CD4-positive, CD25-positive, alpha-beta regulatory T cell (primary cell): ENCODE measurements around the gene CPED1. TPM values are rescaled to one million over a fixed set of nuclear protein-coding genes. Genes with fewer than 3 reads are reported as not detected.

ENCODE experiments used
- ATAC-seq, 2 donors: fragments of 150-1000 bp; cut with Tn5 transposase; one replicate each; pipeline ENCODE4 v1.10.0; 2021; ENCODE audit warnings: low read depth in 2 of 2, moderate number of reproducible peaks in 2 of 2, moderate library complexity in 1 of 2
- DNase-seq, 3 donors: peaks; one replicate each; pipeline versions ENCODE4 v3.0.0 to v3.0.0-alpha.2; 2012 to 2022; ENCODE audit warnings: mixed read lengths in 1 of 3
- H3K27ac ChIP-seq: one replicate; pipeline ENCODE4 v1.7.0; 2013; ENCODE audit warnings: mild to moderate bottlenecking, low read length; ENCODE audit not compliant: insufficient read depth, poor library complexity, severe bottlenecking
- H3K27me3 ChIP-seq: one replicate; pipeline ENCODE4 v1.7.0; 2013; ENCODE audit warnings: low read length; ENCODE audit not compliant: control insufficient read depth, insufficient read depth
- H3K36me3 ChIP-seq: one replicate; pipeline ENCODE4 v1.7.0; 2013; ENCODE audit warnings: mild to moderate bottlenecking, low read length, moderate library complexity; ENCODE audit not compliant: control insufficient read depth, insufficient read depth
- H3K4me1 ChIP-seq: 2 replicates; pipeline ENCODE4 v1.7.0; 2013; ENCODE audit warnings: mild to moderate bottlenecking, low read length; ENCODE audit not compliant: insufficient read depth, control insufficient read depth, poor library complexity, severe bottlenecking
- H3K4me3 ChIP-seq: one replicate; pipeline ENCODE4 v1.7.0; 2013; ENCODE audit warnings: low read depth, mild to moderate bottlenecking, low read length, moderate library complexity
- H3K9me3 ChIP-seq, 2 experiments: 1 replicate in 1 of 2; 2 replicates in 1 of 2; pipeline ENCODE4 v1.7.0; 2013; ENCODE audit warnings: low read length in 2 of 2, mild to moderate bottlenecking in 1 of 2, moderate library complexity in 1 of 2; ENCODE audit not compliant: control insufficient read depth in 2 of 2
- H3K27ac Mint-ChIP-seq, 3 donors: one replicate each; pipeline ENCODE4 v1.8.0; 2020 to 2022; ENCODE audit warnings: mild to moderate bottlenecking in 3 of 3, mixed read lengths in 3 of 3, moderate library complexity in 2 of 3
- H3K27me3 Mint-ChIP-seq: one replicate; pipeline ENCODE4 v1.8.0; 2022; ENCODE audit warnings: mild to moderate bottlenecking, mixed read lengths
- H3K36me3 Mint-ChIP-seq: one replicate; pipeline ENCODE4 v1.8.0; 2020; ENCODE audit warnings: mixed read lengths
- H3K4me1 Mint-ChIP-seq, 4 donors: one replicate each; pipeline ENCODE4 v1.8.0; 2020 to 2022; ENCODE audit warnings: mixed read lengths in 4 of 4, mild to moderate bottlenecking in 1 of 4
- H3K4me3 Mint-ChIP-seq, 4 donors: one replicate each; pipeline ENCODE4 v1.8.0; 2020 to 2022; ENCODE audit warnings: mild to moderate bottlenecking in 4 of 4, mixed read lengths in 4 of 4, moderate library complexity in 3 of 4
- H3K9me3 Mint-ChIP-seq, 7 donors: one replicate each; pipeline ENCODE4 v1.8.0; 2020 to 2022; ENCODE audit warnings: mixed read lengths in 7 of 7, mild to moderate bottlenecking in 3 of 7, moderate library complexity in 2 of 7
- polyA plus RNA-seq, 4 donors: library from polyadenylated mRNA; unstranded; fragments of 300-500 nt; fragmentation: Illumina TruSeq; gene quantifications; one replicate each; pipeline ENCODE4 v1.2.3, GENCODE V29; 2021
- total RNA-seq: library from RNA; stranded (reverse); gene quantifications from one replicate; pipeline ENCODE4 v1.2.3, GENCODE V29; 2022

The CPED1 gene
- total and polyA plus RNA-seq, 5 donors from 2014 or later, result 0.17 to 0.24 TPM; not detected in 3

DNA sequence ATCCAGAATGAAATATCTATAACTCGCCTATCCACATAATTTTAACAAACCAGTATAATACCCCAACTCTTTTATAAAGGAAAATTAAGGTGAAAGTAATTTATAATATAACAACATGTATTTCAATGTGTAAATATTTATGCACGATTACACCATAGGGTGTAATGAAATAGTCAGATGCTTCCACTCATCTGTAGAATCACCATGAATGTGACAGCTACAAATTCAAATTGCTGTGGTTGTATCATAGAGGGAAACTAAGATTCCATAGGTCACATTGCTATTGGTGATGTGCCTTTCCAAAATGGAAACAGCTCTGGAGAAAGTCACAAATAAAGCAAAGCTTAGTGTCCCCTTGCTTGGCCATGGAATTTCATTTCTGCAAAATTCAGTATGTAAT is 95.7 kb downstream of the CPED1 start:
- Mint-ChIP-seq H3K36me3 (no peaks in the 10 kb centered on the region), H3K4me3 (no peak overlapping the region), H3K27me3 (peaks cover 18% of the 10 kb centered on the region), H3K27ac (no peak overlapping the region), H3K4me1 (peaks cover 0 to 5% (median 1%) of the 10 kb centered on the region in 4 donors), H3K9me3 (no peaks in the 10 kb centered on the region)
- Histone ChIP-seq H3K9me3 (no peaks in the 10 kb centered on the region), H3K27ac (no peak overlapping the region), H3K4me1 (no peaks in the 10 kb centered on the region), H3K36me3 (no peaks in the 10 kb centered on the region), H3K27me3 (no peaks in the 10 kb centered on the region), H3K4me3 (no peak overlapping the region)
- no peak for DNase-seq
- ATAC-seq, result no peak

DNA sequence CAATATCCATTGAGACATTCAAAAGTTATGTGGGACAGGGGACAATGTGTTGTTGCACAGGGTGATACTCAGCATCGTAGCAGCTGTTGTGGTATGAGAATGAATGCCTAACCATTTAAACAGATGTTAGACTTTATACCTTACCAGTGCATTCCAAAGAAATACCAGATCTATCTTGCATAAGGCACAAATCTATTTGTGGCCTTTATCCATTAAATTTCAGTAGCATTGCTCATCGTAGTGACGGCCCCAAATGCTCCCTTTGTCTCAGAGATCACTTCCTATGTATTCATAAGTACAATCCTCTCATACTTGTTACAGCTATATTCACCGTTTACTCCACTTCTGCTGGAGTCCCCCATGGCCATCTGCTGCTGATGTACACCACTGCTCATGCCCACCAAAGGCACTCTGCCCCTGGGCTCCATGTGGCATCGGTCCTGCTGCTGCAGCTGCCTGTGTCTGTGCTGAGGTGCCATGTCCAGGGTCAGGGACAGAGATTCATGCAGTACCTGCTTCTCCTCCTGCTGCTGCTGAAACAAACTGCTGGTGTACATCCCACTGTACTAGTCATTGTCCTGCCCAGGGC is 96.3 kb downstream of the CPED1 start:
- H3K36me3 Mint-ChIP-seq, result no peaks in the 10 kb centered on the region
- Histone ChIP-seq H3K4me1 (no peaks in the 10 kb centered on the region), H3K27ac (no peak overlapping the region), H3K9me3 (no peaks in the 10 kb centered on the region), H3K4me3 (no peak overlapping the region), H3K27me3 (no peaks in the 10 kb centered on the region), H3K36me3 (no peaks in the 10 kb centered on the region)
- ATAC-seq (no peak), DNase-seq (no peak)
- H3K27ac Mint-ChIP-seq, result no peak overlapping the region
- peaks cover 18% of the 10 kb centered on the region for H3K27me3 Mint-ChIP-seq
- peaks cover 0 to 5% (median 1%) of the 10 kb centered on the region in 4 donors for H3K4me1 Mint-ChIP-seq
- H3K4me3 Mint-ChIP-seq, result no peak overlapping the region
- H3K9me3 Mint-ChIP-seq, result no peaks in the 10 kb centered on the region

DNA sequence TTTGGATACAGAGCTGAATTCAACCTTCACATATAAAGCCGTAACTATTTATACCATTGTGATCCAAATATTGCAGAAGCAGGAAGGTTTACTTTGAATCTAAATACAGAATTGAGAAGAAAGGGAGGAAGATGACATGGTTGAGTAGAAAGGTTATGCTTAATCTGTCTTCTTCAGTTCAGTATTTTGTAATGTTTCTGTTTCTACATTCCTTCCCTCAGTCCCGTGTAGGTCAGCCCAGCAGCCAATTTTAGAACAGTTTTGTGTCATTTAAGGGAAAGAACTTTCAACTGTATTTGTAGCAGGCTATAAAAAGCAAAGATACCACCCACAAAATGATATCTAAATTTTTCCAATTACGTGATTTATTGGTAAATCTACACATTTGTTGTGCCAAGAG is 97.4 kb downstream of the CPED1 start:
- H3K36me3 ChIP-seq, result no peaks in the 10 kb centered on the region
- no peaks in the 10 kb centered on the region for H3K9me3 Mint-ChIP-seq
- no peaks in the 10 kb centered on the region for H3K36me3 Mint-ChIP-seq
- no peak overlapping the region for H3K4me3 Mint-ChIP-seq
- ATAC-seq (no peak), DNase-seq (no peak)
- H3K27ac ChIP-seq, result no peak overlapping the region
- no peaks in the 10 kb centered on the region for H3K9me3 ChIP-seq
- no peaks in the 10 kb centered on the region for H3K4me1 ChIP-seq
- no peak overlapping the region for H3K4me3 ChIP-seq
- H3K27ac Mint-ChIP-seq, result no peak overlapping the region
- no peaks in the 10 kb centered on the region for H3K27me3 ChIP-seq
- peaks cover 0 to 5% (median 1%) of the 10 kb centered on the region in 4 donors for H3K4me1 Mint-ChIP-seq
- H3K27me3 Mint-ChIP-seq, result peaks cover 25% of the 10 kb centered on the region

DNA sequence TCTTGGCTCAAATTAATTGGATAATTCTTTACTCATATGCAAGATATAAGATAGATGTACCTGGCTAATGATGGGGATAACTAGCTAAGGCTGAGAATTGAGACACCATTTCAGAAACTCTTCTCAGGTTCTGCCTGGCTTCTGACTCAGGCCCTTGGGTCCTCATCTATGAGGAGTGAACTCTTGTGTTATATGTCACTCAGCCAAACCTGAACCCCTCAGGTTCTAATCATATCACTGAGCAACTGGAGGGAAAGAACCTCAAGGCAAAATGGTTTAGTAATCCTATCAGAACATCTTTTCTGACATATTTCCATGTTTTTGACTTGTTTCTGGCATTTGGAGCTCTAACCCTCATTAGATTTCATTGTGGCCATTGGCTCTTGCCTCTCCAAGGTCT is 100.4 kb downstream of the CPED1 start:
- Mint-ChIP-seq H3K9me3 (no peaks in the 10 kb centered on the region), H3K27me3 (peaks cover 11% of the 10 kb centered on the region), H3K4me1 (no peaks in the 10 kb centered on the region), H3K27ac (no peak overlapping the region), H3K36me3 (no peaks in the 10 kb centered on the region), H3K4me3 (no peak overlapping the region)
- no peak for ATAC-seq
- no peak for DNase-seq
- Histone ChIP-seq H3K27ac (no peak overlapping the region), H3K4me3 (no peak overlapping the region), H3K4me1 (no peaks in the 10 kb centered on the region), H3K9me3 (no peaks in the 10 kb centered on the region), H3K27me3 (no peaks in the 10 kb centered on the region), H3K36me3 (no peaks in the 10 kb centered on the region)

DNA sequence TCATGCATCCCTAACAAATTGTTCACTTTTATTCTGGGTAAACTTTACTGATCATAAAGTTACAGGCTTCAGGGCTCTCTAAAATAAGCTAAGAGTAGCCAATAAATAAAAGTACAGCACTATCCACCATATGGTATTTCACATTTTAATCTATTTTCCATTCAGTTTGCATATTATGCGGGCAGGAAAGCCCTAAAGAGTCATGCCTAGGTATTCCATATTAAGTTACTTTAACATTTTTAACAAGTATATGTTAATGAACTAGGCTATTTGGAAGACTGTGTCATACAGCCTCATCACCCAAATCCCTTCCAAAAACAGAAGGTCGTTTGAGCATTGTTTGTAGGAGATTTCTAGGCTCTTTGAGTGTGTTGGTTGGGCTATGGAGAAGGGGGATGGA is 106.3 kb downstream of the CPED1 start:
- ATAC-seq (no peak), DNase-seq (no peak)
- Histone ChIP-seq H3K4me1 (no peaks in the 10 kb centered on the region), H3K27ac (no peak overlapping the region), H3K4me3 (no peak overlapping the region), H3K36me3 (no peaks in the 10 kb centered on the region), H3K27me3 (no peaks in the 10 kb centered on the region), H3K9me3 (no peaks in the 10 kb centered on the region)
- no peaks in the 10 kb centered on the region for H3K36me3 Mint-ChIP-seq
- no peaks in the 10 kb centered on the region for H3K4me1 Mint-ChIP-seq
- no peaks in the 10 kb centered on the region for H3K9me3 Mint-ChIP-seq
- no peak overlapping the region for H3K4me3 Mint-ChIP-seq
- no peak overlapping the region for H3K27ac Mint-ChIP-seq
- H3K27me3 Mint-ChIP-seq, result peaks cover 7% of the 10 kb centered on the region

DNA sequence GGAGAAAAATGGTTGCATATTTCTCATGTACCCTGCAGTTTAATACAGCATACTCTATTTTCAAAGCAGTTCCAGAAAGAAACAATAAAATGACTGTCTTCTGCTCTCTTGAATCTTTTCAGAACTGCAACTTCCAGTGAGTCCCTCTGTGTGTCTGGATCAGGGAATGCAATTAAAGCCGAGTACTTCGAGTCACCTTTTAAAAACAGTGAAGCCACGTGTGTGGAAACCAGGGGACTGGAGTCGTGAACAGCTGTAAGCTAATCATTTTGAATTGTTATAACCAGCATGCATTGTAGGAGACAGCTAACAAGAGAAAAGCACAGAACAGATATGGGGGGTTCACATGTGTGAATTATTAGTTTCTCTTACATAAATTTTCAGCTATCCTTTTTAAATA is 109.1 kb downstream of the CPED1 start:
- H3K9me3 Mint-ChIP-seq, result no peaks in the 10 kb centered on the region

DNA sequence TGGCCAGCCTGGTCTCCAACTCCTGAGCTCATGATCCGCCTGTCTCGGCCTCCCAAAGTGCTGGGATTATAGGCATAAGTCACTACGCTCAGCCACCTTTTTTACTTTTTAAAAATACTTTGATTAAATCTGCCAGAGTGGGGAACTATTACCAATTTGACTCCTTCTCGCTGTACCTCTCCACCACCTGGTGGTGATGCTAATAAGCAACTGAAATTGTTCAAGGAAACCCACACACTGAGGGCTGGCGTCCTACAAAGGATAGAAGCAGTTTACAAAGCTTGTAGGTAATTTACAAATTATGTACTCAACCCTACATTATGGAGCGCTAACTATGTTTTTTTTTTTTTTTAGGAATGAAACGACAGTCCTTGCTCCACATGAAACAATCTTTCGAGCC is 111.1 kb downstream of the CPED1 start:
- Mint-ChIP-seq H3K36me3 (no peaks in the 10 kb centered on the region), H3K27me3 (peaks cover 4% of the 10 kb centered on the region), H3K27ac (no peak overlapping the region), H3K9me3 (no peaks in the 10 kb centered on the region), H3K4me3 (no peak overlapping the region), H3K4me1 (no peaks in the 10 kb centered on the region)
- DNase-seq (no peak), ATAC-seq (no peak)
- H3K9me3 ChIP-seq, result no peaks in the 10 kb centered on the region
- peaks cover 2% of the 10 kb centered on the region for H3K27me3 ChIP-seq
- no peak overlapping the region for H3K27ac ChIP-seq
- no peaks in the 10 kb centered on the region for H3K4me1 ChIP-seq
- no peak overlapping the region for H3K4me3 ChIP-seq
- H3K36me3 ChIP-seq, result no peaks in the 10 kb centered on the region

More for the DNA sequence above, 109.1 kb downstream of the CPED1 start:
- Histone ChIP-seq H3K9me3 (no peaks in the 10 kb centered on the region), H3K27ac (no peak overlapping the region), H3K4me3 (no peak overlapping the region), H3K36me3 (no peaks in the 10 kb centered on the region), H3K27me3 (no peaks in the 10 kb centered on the region), H3K4me1 (no peaks in the 10 kb centered on the region)
- H3K36me3 Mint-ChIP-seq, result no peaks in the 10 kb centered on the region
- no peaks in the 10 kb centered on the region for H3K4me1 Mint-ChIP-seq
- ATAC-seq (no peak), DNase-seq (no peak)
- H3K27ac Mint-ChIP-seq, result no peak overlapping the region
- H3K4me3 Mint-ChIP-seq, result no peak overlapping the region
- H3K27me3 Mint-ChIP-seq, result no peaks in the 10 kb centered on the region

DNA sequence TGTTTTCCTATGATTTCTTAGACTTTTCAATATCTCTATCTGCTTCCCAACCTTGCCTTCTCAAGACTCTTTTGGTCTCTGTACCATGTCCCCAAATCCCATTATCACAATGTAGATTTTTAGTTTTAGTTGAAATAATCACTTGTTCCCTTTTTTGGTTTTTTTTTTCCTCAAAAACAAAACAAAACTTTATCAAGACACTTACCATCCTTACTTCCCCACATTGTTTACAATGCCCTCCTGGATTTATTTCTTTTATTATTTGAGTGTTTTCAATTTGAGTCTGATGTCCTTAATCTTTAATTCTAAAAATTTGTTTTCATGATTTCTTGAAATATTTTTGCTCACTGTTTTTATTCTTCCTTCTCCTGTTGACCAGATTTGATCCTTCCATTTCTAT is 112.6 kb downstream of the CPED1 start:
- Histone ChIP-seq H3K4me3 (no peak overlapping the region), H3K36me3 (no peaks in the 10 kb centered on the region), H3K9me3 (no peaks in the 10 kb centered on the region), H3K27me3 (peaks cover 2% of the 10 kb centered on the region), H3K27ac (no peak overlapping the region), H3K4me1 (no peaks in the 10 kb centered on the region)
- no peaks in the 10 kb centered on the region for H3K9me3 Mint-ChIP-seq
- no peak overlapping the region for H3K4me3 Mint-ChIP-seq
- no peaks in the 10 kb centered on the region for H3K4me1 Mint-ChIP-seq
- peaks cover 4% of the 10 kb centered on the region for H3K27me3 Mint-ChIP-seq
- DNase-seq, result no peak
- no peak for ATAC-seq
- no peak overlapping the region for H3K27ac Mint-ChIP-seq
- H3K36me3 Mint-ChIP-seq, result no peaks in the 10 kb centered on the region
